ENCODE results near the gene CCR8. TPM values are rescaled to one million over a fixed set of nuclear protein-coding genes. Genes with fewer than 3 reads are reported as not detected.

CCR8 gene
- total RNA-seq, 2 donors from 2014 or later: not detected

DNA sequence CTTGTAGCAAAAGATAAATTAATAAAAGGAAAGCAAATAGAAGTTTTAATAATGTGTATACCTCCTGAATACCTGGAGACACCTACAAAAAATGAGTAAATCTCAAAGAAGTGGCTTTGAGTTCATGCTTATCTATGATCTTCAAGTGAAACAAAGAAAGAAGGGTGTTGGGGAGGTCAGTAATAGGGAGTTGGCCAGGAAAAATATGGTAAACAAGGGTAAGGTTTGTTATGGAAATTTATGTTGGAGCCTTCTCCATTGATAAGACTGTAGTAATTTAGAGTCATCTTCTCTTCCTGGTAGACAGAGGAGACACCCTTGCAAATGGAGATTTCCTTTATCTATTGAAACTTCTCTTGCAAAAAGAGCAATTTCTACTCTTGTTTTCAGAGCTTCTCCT is 6.6 kb upstream of the CCR8 start:
- H3K36me3 ChIP-seq: no peaks in the 10 kb centered on the region
- H3K9me3 ChIP-seq: no peaks in the 10 kb centered on the region
- no peaks in the 10 kb centered on the region for H3K4me1 ChIP-seq (ENCODE audit: control insufficient read depth in 1 of 2, low read depth in 2 of 2)
- H3K4me3 ChIP-seq: no peak overlapping the region
- TF ChIP-seq, protein P1, sequence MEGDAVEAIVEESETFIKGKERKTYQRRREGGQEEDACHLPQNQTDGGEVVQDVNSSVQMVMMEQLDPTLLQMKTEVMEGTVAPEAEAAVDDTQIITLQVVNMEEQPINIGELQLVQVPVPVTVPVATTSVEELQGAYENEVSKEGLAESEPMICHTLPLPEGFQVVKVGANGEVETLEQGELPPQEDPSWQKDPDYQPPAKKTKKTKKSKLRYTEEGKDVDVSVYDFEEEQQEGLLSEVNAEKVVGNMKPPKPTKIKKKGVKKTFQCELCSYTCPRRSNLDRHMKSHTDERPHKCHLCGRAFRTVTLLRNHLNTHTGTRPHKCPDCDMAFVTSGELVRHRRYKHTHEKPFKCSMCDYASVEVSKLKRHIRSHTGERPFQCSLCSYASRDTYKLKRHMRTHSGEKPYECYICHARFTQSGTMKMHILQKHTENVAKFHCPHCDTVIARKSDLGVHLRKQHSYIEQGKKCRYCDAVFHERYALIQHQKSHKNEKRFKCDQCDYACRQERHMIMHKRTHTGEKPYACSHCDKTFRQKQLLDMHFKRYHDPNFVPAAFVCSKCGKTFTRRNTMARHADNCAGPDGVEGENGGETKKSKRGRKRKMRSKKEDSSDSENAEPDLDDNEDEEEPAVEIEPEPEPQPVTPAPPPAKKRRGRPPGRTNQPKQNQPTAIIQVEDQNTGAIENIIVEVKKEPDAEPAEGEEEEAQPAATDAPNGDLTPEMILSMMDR (IDR thresholded peaks at IDR 0.05): no peak
- ATAC-seq (ENCODE audit: insufficient number of reproducible peaks, low FRiP score, low read depth): no peak
- no peaks in the 10 kb centered on the region for H3K27me3 ChIP-seq (replicated peaks; ENCODE audit: insufficient read depth)
- no peak for DNase-seq (ENCODE audit: low spot score)
- no peak overlapping the region for H3K27ac ChIP-seq

DNA sequence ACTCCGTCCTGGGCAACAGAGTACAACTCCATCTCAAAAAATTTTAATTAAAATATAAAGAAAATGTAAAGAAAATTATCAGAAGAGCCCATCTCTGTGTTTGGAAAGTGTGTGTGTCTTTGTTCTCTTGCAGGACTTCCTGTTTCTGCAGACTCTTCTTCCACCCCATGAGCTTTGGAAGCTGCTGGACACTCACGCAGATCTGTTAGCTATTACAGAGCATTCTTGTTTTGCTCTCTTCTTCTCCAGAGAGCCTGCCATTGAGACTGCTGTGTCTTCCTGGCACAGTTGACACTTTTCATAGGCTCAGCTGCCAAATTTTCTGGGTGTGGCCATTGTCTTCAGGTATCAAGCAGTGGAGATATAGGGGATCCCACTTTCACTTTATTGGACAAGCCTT is 6.0 kb upstream of the CCR8 start:
- Histone ChIP-seq H3K9me3 (no peaks in the 10 kb centered on the region), H3K4me3 (no peak overlapping the region), H3K27me3 (replicated peaks; ENCODE audit: insufficient read depth) (no peaks in the 10 kb centered on the region), H3K27ac (no peak overlapping the region), H3K36me3 (no peaks in the 10 kb centered on the region), H3K4me1 (ENCODE audit: control insufficient read depth in 1 of 2, low read depth in 2 of 2) (no peaks in the 10 kb centered on the region)
- ATAC-seq (ENCODE audit: insufficient number of reproducible peaks, low FRiP score, low read depth) (no peak), DNase-seq (ENCODE audit: low spot score) (no peak)
- TF ChIP-seq, protein P1 (IDR thresholded peaks at IDR 0.05): no peak

DNA sequence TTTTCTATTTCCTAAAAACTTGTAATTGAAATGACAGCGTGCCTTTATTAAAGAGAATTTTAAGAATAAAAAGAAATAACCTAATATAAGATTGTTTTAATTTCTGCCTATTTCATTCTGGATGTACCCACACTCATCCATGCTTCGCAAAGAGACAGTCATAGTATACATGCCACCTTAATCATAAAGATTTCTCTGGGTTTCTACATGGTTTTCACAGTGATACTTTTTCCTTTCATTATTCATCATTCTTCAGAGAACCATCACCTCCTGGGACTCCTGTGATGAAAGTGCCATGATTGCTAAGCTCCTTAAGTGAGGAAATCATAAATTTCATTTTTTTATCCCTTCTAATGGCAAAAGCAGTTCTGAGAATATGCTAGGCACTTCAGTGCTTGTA is 4.3 kb upstream of the CCR8 start:
- H3K4me1 ChIP-seq (ENCODE audit: control insufficient read depth in 1 of 2, low read depth in 2 of 2): no peaks in the 10 kb centered on the region
- no peak overlapping the region for H3K27ac ChIP-seq
- H3K9me3 ChIP-seq: no peaks in the 10 kb centered on the region
- H3K36me3 ChIP-seq: no peaks in the 10 kb centered on the region
- no peak overlapping the region for H3K4me3 ChIP-seq
- ATAC-seq (ENCODE audit: insufficient number of reproducible peaks, low FRiP score, low read depth) (no peak), DNase-seq (ENCODE audit: low spot score) (no peak)
- no peaks in the 10 kb centered on the region for H3K27me3 ChIP-seq (replicated peaks; ENCODE audit: insufficient read depth)
- TF ChIP-seq, protein P1 (IDR thresholded peaks at IDR 0.05): no peak

DNA sequence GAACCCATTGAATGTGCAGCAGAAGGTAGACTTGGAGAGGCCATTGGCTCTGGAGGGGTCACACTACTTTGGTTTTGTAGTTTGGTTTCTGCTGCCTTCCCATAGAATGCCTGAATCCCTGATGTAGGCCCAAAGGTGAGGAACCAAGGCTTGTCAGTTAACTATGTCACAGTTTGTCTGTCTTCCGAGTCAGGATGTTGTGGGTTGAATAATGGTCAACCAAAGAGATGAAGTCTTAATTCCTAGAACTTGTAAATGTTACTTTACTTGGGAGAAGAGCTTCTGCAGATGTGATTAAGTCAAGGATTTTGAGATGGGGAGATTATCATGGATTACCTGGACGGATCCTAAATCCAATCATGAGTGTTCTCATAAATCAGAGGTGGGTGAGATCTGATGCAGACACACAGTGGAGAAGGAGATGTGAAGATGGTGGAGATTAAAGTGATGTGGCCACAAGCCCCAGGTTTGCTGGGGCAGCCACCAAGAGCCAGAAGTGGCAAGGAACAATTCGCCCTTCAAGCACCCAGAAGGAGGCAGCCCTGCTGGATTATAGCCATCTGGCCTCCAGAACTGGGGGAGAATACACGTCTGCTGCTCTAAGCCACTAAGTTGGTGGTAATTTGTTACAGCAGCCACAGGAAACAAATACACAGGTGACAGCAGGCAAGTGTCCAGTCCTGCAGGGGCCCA is 2.3 kb upstream of the CCR8 start:
- Histone ChIP-seq H3K27me3 (replicated peaks; ENCODE audit: insufficient read depth) (no peaks in the 10 kb centered on the region), H3K9me3 (no peaks in the 10 kb centered on the region), H3K4me1 (ENCODE audit: control insufficient read depth in 1 of 2, low read depth in 2 of 2) (no peaks in the 10 kb centered on the region), H3K4me3 (no peak overlapping the region), H3K27ac (no peak overlapping the region), H3K36me3 (no peaks in the 10 kb centered on the region)
- DNase-seq (ENCODE audit: low spot score) (no peak), ATAC-seq (ENCODE audit: insufficient number of reproducible peaks, low FRiP score, low read depth) (no peak)
- TF ChIP-seq, protein P1 (IDR thresholded peaks at IDR 0.05): no peak

DNA sequence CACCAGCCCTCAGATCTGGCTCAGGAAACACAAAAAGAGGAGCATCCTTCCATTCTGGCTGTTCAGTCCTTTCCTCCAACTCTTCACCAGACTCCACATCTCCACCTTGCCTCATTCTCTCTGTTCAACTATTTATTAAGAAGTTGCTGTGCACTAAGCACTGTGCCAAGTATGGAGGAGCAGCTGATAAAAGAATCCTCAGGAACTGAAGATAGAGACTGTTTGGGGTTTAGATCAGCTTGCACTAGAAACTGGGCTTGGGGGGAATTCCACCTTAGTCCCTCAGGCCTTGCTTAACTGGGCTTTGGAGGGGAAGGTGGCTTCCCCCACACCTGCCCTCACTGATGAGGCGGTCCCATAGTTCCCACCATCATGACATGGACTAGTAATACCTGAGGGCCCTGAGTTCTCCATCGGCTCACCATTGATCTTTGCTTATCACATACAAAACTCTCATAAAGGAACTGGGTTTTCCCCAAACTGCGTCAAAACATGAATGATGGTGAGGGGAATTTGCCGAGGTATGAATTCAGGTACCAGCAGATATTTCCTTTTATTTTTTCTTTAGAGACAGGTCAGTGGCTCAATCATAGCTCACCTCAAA is 1.7 kb upstream of the CCR8 start:
- Histone ChIP-seq H3K27me3 (replicated peaks; ENCODE audit: insufficient read depth) (no peaks in the 10 kb centered on the region), H3K27ac (no peak overlapping the region), H3K9me3 (no peaks in the 10 kb centered on the region), H3K4me1 (ENCODE audit: control insufficient read depth in 1 of 2, low read depth in 2 of 2) (no peaks in the 10 kb centered on the region), H3K36me3 (no peaks in the 10 kb centered on the region), H3K4me3 (no peak overlapping the region)
- DNase-seq (ENCODE audit: low spot score) (no peak), ATAC-seq (ENCODE audit: insufficient number of reproducible peaks, low FRiP score, low read depth) (no peak)
- TF ChIP-seq, protein P1 (IDR thresholded peaks at IDR 0.05): no peak

All from thoracic aorta (tissue), 2 donors.